ENCODE data around the gene PRIMA1.

Gene PRIMA1

GRCh38 chr14:93787465-93788292, 606 bp downstream of the PRIMA1 start:
- H3K27ac ChIP-seq = no peak overlapping the region
- no peak for DNase-seq
- TF ChIP-seq CTCF (IDR thresholded peaks at IDR 0.05; ENCODE audit: low read depth, low read length, missing control alignments) = no peak
- in situ Hi-C loops (cut with HindIII; ENCODE audit: low pct_ligation_motif_present, low sequenced_read_pairs) = no loop called here
- H3K4me3 ChIP-seq (ENCODE audit: low read depth, low read length) = no peak overlapping the region
- H3K27me3 ChIP-seq (replicated peaks) = peaks cover 28% of the 10 kb centered on the region
- no peaks in the 10 kb centered on the region for H3K36me3 ChIP-seq (replicated peaks)

GRCh38 chr14:93785423-93785822, 2.9 kb downstream of the PRIMA1 start:
- Histone ChIP-seq H3K27ac (no peak overlapping the region), H3K36me3 (replicated peaks) (no peaks in the 10 kb centered on the region), H3K4me3 (ENCODE audit: low read depth, low read length) (no peak overlapping the region), H3K27me3 (replicated peaks) (peaks cover 28% of the 10 kb centered on the region)
- in situ Hi-C loops (cut with HindIII; ENCODE audit: low pct_ligation_motif_present, low sequenced_read_pairs) = no loop called here
- TF ChIP-seq CTCF (IDR thresholded peaks at IDR 0.05; ENCODE audit: low read depth, low read length, missing control alignments) = no peak
- DNase-seq = no peak

GRCh38 chr14:93784878-93785277, 3.4 kb downstream of the PRIMA1 start:
- no peak overlapping the region for H3K4me3 ChIP-seq (ENCODE audit: low read depth, low read length)
- no peak overlapping the region for H3K27ac ChIP-seq
- H3K36me3 ChIP-seq (replicated peaks) = no peaks in the 10 kb centered on the region
- in situ Hi-C loops (cut with HindIII; ENCODE audit: low pct_ligation_motif_present, low sequenced_read_pairs) = no loop called here
- H3K27me3 ChIP-seq (replicated peaks) = peaks cover 28% of the 10 kb centered on the region
- TF ChIP-seq CTCF (IDR thresholded peaks at IDR 0.05; ENCODE audit: low read depth, low read length, missing control alignments) = no peak
- no peak for DNase-seq

GRCh38 chr14:93780813-93781400, 7.4 kb downstream of the PRIMA1 start:
- H3K27me3 ChIP-seq (replicated peaks) = no peaks in the 10 kb centered on the region
- no peak for DNase-seq
- in situ Hi-C loops (cut with HindIII; ENCODE audit: low pct_ligation_motif_present, low sequenced_read_pairs) = no loop called here
- H3K27ac ChIP-seq = no peak overlapping the region
- no peaks in the 10 kb centered on the region for H3K36me3 ChIP-seq (replicated peaks)
- no peak overlapping the region for H3K4me3 ChIP-seq (ENCODE audit: low read depth, low read length)
- TF ChIP-seq CTCF (IDR thresholded peaks at IDR 0.05; ENCODE audit: low read depth, low read length, missing control alignments) = no peak

GRCh38 chr14:93778856-93779629, 9.2 kb downstream of the PRIMA1 start:
- in situ Hi-C loops (cut with HindIII; ENCODE audit: low pct_ligation_motif_present, low sequenced_read_pairs) = no loop called here
- Histone ChIP-seq H3K27ac (no peak overlapping the region), H3K4me3 (ENCODE audit: low read depth, low read length) (no peak overlapping the region), H3K27me3 (replicated peaks) (no peaks in the 10 kb centered on the region), H3K36me3 (replicated peaks) (no peaks in the 10 kb centered on the region)
- no peak for TF ChIP-seq CTCF (IDR thresholded peaks at IDR 0.05; ENCODE audit: low read depth, low read length, missing control alignments)
- DNase-seq = no peak
